ENCODE measurements around the gene MARF1. TPM values are rescaled to one million over a fixed set of nuclear protein-coding genes. Genes with fewer than 3 reads are reported as not detected.
A peak's percentile ranks its signal among the peaks of the same experiment; 100 is the strongest.
"Not testable (repeated sequence)": the region's sequence is repeated elsewhere in the genome, so short reads cannot be mapped to it uniquely, and the experiment has no call there.

MARF1 gene
- total and polyA plus RNA-seq, 2 experiments from 2014 or later: 6.6 to 14.1 TPM

GRCh38 chr16:15575293-15576049 is 67.5 kb downstream of the MARF1 start:
- TF ChIP-seq, protein P1, sequence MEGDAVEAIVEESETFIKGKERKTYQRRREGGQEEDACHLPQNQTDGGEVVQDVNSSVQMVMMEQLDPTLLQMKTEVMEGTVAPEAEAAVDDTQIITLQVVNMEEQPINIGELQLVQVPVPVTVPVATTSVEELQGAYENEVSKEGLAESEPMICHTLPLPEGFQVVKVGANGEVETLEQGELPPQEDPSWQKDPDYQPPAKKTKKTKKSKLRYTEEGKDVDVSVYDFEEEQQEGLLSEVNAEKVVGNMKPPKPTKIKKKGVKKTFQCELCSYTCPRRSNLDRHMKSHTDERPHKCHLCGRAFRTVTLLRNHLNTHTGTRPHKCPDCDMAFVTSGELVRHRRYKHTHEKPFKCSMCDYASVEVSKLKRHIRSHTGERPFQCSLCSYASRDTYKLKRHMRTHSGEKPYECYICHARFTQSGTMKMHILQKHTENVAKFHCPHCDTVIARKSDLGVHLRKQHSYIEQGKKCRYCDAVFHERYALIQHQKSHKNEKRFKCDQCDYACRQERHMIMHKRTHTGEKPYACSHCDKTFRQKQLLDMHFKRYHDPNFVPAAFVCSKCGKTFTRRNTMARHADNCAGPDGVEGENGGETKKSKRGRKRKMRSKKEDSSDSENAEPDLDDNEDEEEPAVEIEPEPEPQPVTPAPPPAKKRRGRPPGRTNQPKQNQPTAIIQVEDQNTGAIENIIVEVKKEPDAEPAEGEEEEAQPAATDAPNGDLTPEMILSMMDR (IDR thresholded peaks at IDR 0.05; ENCODE audit: low read depth, low read length): no peak
- Histone ChIP-seq H3K27ac (no peak overlapping the region), H3K9me3 (ENCODE audit: low read depth) (no peaks in the 10 kb centered on the region)

GRCh38 chr16:15574614-15574948 is 68.4 kb downstream of the MARF1 start:
- Histone ChIP-seq H3K4me1 (ENCODE audit: low read depth) (no peaks in the 10 kb centered on the region), H3K36me3 (no peaks in the 10 kb centered on the region), H3K9me3 (ENCODE audit: low read depth) (no peaks in the 10 kb centered on the region), H3K4me3 (no peak overlapping the region), H3K27me3 (no peaks in the 10 kb centered on the region), H3K27ac (no peak overlapping the region)
- no peak for DNase-seq (ENCODE audit: low read depth in 1 of 2, low spot score in 1 of 2)
- TF ChIP-seq, protein P1 (IDR thresholded peaks at IDR 0.05; ENCODE audit: low read depth, low read length): no peak

More at GRCh38 chr16:15575293-15576049, 67.5 kb downstream of the MARF1 start:
- Histone ChIP-seq H3K4me1 (ENCODE audit: low read depth) (no peaks in the 10 kb centered on the region), H3K36me3 (no peaks in the 10 kb centered on the region), H3K27me3 (no peaks in the 10 kb centered on the region), H3K4me3 (no peak overlapping the region)
- DNase-seq (ENCODE audit: low read depth in 1 of 2, low spot score in 1 of 2): no peak

DNA sequence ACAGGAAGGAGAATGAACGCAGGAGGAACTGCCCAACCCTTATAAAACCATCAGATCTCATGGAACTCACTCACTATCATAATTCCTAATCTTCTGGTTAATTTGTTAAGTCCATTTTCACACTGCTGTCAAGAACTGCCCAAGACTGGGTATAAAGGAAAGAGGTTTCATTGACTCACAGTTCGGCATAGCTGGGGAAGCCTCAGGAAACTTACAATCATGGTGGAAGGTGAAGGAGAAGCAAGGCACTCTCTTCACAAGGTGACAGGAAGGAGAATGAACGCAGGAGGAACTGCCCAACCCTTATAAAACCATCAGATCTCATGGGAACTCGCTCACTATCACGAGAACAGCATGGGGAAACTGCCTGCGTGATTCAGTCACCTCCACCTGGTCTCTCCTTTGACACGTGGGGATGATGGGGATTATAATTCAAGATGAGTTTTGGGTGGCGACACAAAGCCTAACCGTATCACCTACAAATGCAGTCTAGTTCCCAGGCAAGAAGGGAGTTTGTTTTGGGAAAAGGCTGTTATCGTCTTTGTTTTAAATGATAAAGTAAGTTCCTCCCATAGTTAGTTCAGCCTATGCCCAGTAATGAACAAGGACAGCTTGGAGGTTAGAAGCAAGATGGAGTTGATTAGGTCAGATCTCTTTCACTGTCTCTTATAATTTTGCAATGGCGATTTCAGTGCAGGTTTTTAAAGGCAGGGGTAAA is 68.9 kb downstream of the MARF1 start:
- H3K9me3 ChIP-seq (ENCODE audit: low read depth); DNase-seq (ENCODE audit: low read depth in 1 of 2, low spot score in 1 of 2); H3K36me3 ChIP-seq; H3K27me3 ChIP-seq; H3K27ac ChIP-seq; H3K4me3 ChIP-seq; H3K4me1 ChIP-seq (ENCODE audit: low read depth): not testable (repeated sequence)

- H3K27ac ChIP-seq: no peak overlapping the region
- H3K9me3 ChIP-seq (ENCODE audit: low read depth): no peaks in the 10 kb centered on the region
- DNase-seq (ENCODE audit: low read depth in 1 of 2, low spot score in 1 of 2): no peak
- TF ChIP-seq, protein P1 (IDR thresholded peaks at IDR 0.05; ENCODE audit: low read depth, low read length): no peak
- no peaks in the 10 kb centered on the region for H3K36me3 ChIP-seq
- no peaks in the 10 kb centered on the region for H3K27me3 ChIP-seq
- H3K4me1 ChIP-seq (ENCODE audit: low read depth): no peaks in the 10 kb centered on the region
- no peak overlapping the region for H3K4me3 ChIP-seq
Observed at GRCh38 chr16:15573274-15573895, 69.6 kb downstream of the MARF1 start.

DNA sequence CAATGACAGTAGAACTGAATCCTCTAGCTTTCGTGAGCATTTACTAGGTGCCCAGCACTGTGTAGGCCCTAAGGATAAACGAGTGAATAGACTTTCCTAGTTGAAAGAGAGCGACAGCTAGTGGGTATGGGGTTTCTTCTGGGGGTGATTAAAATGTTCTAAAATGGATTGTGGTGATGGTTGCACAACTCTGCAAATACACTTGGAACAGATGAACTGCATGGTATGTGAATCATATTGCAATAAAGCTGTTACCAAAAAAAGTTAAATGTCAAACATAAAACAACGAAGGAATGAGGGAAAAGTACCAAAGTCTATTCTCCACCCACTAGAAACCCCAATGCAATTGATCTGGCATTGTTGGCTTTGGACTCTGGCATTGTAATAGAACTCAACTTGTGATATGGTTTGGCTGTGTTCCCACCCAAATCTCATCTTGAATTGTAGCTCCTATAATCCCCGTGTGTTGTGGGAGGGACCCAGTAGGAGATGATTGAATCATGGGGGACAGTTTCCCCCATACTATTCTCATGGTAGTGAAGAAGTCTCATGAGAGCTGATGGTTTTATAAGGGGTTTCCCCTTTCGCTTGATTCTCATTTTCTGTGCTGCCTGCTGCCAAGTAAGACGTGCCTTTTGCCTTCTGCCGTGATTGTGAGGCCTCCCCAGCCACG is 70.5 kb downstream of the MARF1 start:
- H3K27me3 ChIP-seq: no peaks in the 10 kb centered on the region
- DNase-seq (ENCODE audit: low read depth in 1 of 2, low spot score in 1 of 2): peak in 1 of 2 donors; percentile 82
- H3K4me3 ChIP-seq: no peak overlapping the region
- H3K36me3 ChIP-seq: no peaks in the 10 kb centered on the region
- no peaks in the 10 kb centered on the region for H3K9me3 ChIP-seq (ENCODE audit: low read depth)
- no peak overlapping the region for H3K27ac ChIP-seq
- H3K4me1 ChIP-seq (ENCODE audit: low read depth): no peaks in the 10 kb centered on the region
- TF ChIP-seq, protein P1 (IDR thresholded peaks at IDR 0.05; ENCODE audit: low read depth, low read length): peak; percentile 13

All from cardiac muscle cell (in vitro differentiated cells and primary cell).